Hepatocyte (in vitro differentiated cells): ENCODE data around the gene SKAP1. TPM values are rescaled to one million over a fixed set of nuclear protein-coding genes. Genes with fewer than 3 reads are reported as not detected.
A peak's percentile ranks its signal among the peaks of the same experiment; 100 is the strongest.

Experiments
- DNase-seq: peaks from one replicate; pipeline ENCODE4 v3.0.0-alpha.2; 2016; ENCODE audit warnings: low spot score
- H2AFZ ChIP-seq: fragments of 200-600 bp; sonication (generic); 2 replicates; pipeline ENCODE4 v1.6.0; 2016; ENCODE audit warnings: antibody characterized with exemption, mild to moderate bottlenecking
- H3K27ac ChIP-seq: fragments of 200-600 bp; sonication (generic); 2 replicates; pipeline ENCODE4 v1.5.1; 2016; ENCODE audit warnings: mild to moderate bottlenecking
- H3K27me3 ChIP-seq: fragments of 200-600 bp; sonication (generic); 2 replicates; pipeline ENCODE4 v1.6.1; 2016
- H3K36me3 ChIP-seq: fragments of 200-600 bp; sonication (generic); replicated peaks from 2 replicates; pipeline ENCODE4 v1.5.1; 2016; ENCODE audit warnings: low read depth; ENCODE audit not compliant: insufficient read depth
- H3K4me1 ChIP-seq: fragments of 200-600 bp; sonication (generic); 2 replicates; pipeline ENCODE4 v1.5.1; 2016; ENCODE audit warnings: mild to moderate bottlenecking, moderate library complexity; ENCODE audit not compliant: insufficient read depth
- H3K4me2 ChIP-seq: fragments of 200-600 bp; sonication (generic); 2 replicates; pipeline ENCODE4 v1.6.0; 2016
- H3K4me3 ChIP-seq: fragments of 200-600 bp; sonication (generic); 2 replicates; pipeline ENCODE4 v1.5.1; 2016; ENCODE audit warnings: mild to moderate bottlenecking
- H3K79me2 ChIP-seq: fragments of 200-600 bp; sonication (generic); 2 replicates; pipeline ENCODE4 v1.6.0; 2017; ENCODE audit warnings: mild to moderate bottlenecking
- H3K9me2 ChIP-seq: fragments of 200-600 bp; sonication (generic); replicated peaks from 2 replicates; pipeline ENCODE4 v1.6.0; 2017; ENCODE audit warnings: mild to moderate bottlenecking; ENCODE audit not compliant: insufficient read depth
- H3K9me3 ChIP-seq: fragments of 200-600 bp; sonication (generic); 2 replicates; pipeline ENCODE4 v1.5.1; 2016; ENCODE audit warnings: low read depth, mild to moderate bottlenecking
- H4K20me1 ChIP-seq: fragments of 200-600 bp; sonication (generic); 2 replicates; pipeline ENCODE4 v1.6.0; 2016; ENCODE audit warnings: mild to moderate bottlenecking; ENCODE audit not compliant: insufficient read depth, poor library complexity, severe bottlenecking
- EZH2 ChIP-seq: fragments of 200-600 bp; sonication (generic); IDR thresholded peaks from 2 replicates; pipeline ENCODE4 v1.6.1; 2016; ENCODE audit warnings: antibody characterized with exemption, mild to moderate bottlenecking, borderline replicate concordance
- EZH2phosphoT487 ChIP-seq: fragments of 200-600 bp; sonication (generic); IDR thresholded peaks from one replicate; pipeline ENCODE4 v1.6.1; 2018; ENCODE audit warnings: antibody characterized with exemption, mild to moderate bottlenecking, low read depth, moderate library complexity; ENCODE audit not compliant: unreplicated experiment, severe bottlenecking
- WGBS: methylation state at CpG from one replicate; pipeline ENCODE4 v1.1.6; 2016; ENCODE audit warnings: low lambda C conversion rate; ENCODE audit errors: missing lambda C conversion rate; 5-methylcytosine and 5-hydroxymethylcytosine counted together
- polyA plus RNA-seq: library from polyadenylated mRNA; unstranded; fragments of >200 nt; fragmentation: Nextera tagmentation; extraction: Ambion mirVana; gene quantifications from 2 replicates; pipeline ENCODE4 v1.2.1, GENCODE V29; 2016
- total RNA-seq: library from RNA; depleted of rRNA; stranded (reverse); fragments of >200 nt; gene quantifications from 2 replicates; pipeline ENCODE4 v1.2.3, GENCODE V29; 2014
- TF ChIP-seq, protein P1 (sequence below): fragments of 200-600 bp; sonication (generic); IDR thresholded peaks from 2 replicates; pipeline ENCODE4 v1.5.1; 2016; ENCODE audit warnings: antibody characterized with exemption, mild to moderate bottlenecking; ENCODE audit not compliant: poor library complexity

SKAP1 gene
- total and polyA plus RNA-seq, 2 experiments from 2014 or later, result 1.4 to 3.0 TPM

- H3K27me3 ChIP-seq, result peaks cover 3% of the 10 kb centered on the region
- H3K9me2 ChIP-seq, result no peaks in the 10 kb centered on the region
- peak overlapping the region; percentile 88 for H3K27ac ChIP-seq
- peak overlapping the region; percentile 2 for H2AFZ ChIP-seq
- H3K9me3 ChIP-seq, result no peaks in the 10 kb centered on the region
- WGBS, result 85% methylated on average over 1 of the region's 1 CpG
- H3K79me2 ChIP-seq, result no peaks in the 10 kb centered on the region
- H3K4me3 ChIP-seq, result no peak overlapping the region
- no peaks in the 10 kb centered on the region for H3K36me3 ChIP-seq
- no peaks in the 10 kb centered on the region for H4K20me1 ChIP-seq
- peaks cover 14% of the 10 kb centered on the region for H3K4me1 ChIP-seq
- DNase-seq, result no peak
- no peak for TF ChIP-seq EZH2phosphoT487
- no peak for TF ChIP-seq EZH2
- TF ChIP-seq, protein P1, sequence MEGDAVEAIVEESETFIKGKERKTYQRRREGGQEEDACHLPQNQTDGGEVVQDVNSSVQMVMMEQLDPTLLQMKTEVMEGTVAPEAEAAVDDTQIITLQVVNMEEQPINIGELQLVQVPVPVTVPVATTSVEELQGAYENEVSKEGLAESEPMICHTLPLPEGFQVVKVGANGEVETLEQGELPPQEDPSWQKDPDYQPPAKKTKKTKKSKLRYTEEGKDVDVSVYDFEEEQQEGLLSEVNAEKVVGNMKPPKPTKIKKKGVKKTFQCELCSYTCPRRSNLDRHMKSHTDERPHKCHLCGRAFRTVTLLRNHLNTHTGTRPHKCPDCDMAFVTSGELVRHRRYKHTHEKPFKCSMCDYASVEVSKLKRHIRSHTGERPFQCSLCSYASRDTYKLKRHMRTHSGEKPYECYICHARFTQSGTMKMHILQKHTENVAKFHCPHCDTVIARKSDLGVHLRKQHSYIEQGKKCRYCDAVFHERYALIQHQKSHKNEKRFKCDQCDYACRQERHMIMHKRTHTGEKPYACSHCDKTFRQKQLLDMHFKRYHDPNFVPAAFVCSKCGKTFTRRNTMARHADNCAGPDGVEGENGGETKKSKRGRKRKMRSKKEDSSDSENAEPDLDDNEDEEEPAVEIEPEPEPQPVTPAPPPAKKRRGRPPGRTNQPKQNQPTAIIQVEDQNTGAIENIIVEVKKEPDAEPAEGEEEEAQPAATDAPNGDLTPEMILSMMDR, result peak; percentile 20
- peak overlapping the region; percentile 68 for H3K4me2 ChIP-seq
Measured at GRCh38 chr17:48163809-48164208, 266.2 kb downstream of the SKAP1 start.

DNA sequence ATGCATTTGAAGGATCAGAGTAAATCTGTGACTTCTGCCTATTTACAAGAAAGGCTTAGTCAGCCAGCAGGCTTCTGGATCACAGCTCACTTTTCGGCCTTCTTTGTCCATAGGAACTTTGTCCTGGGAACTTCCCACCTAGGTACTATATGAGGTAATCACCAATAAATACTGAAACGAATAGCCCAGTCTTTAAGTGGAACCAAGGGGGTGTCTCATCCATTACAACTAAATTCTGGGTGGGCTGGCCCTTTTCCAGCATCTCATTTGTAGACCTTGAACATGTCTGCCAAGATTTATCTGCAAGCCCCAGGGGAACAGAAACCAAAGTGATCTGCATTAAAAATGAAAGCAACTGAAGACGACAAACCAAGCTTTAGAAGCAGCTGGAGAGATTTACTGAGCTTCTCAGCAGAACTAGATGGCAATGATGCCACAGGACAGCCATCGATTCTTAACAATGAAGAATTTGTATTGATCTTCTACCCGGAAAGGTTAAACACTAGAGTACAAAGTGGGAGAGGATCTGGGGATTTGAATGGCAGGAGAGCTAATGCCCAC is 267.0 kb downstream of the SKAP1 start:
- no peak for TF ChIP-seq EZH2phosphoT487
- no peak for TF ChIP-seq EZH2
- TF ChIP-seq, protein P1, result no peak
- Histone ChIP-seq H3K36me3 (no peaks in the 10 kb centered on the region), H3K27me3 (no peaks in the 10 kb centered on the region), H3K4me3 (no peak overlapping the region), H3K9me3 (no peaks in the 10 kb centered on the region), H3K4me2 (peak overlapping the region; percentile 68), H3K27ac (peak overlapping the region; percentile 88), H2AFZ (peak overlapping the region; percentile 2), H3K9me2 (no peaks in the 10 kb centered on the region), H4K20me1 (no peaks in the 10 kb centered on the region), H3K4me1 (peaks cover 14% of the 10 kb centered on the region), H3K79me2 (no peaks in the 10 kb centered on the region)
- DNase-seq, result peak; percentile 74
- 33% methylated on average over 5 of the region's 5 CpGs for WGBS

- peak overlapping the region; percentile 88 for H3K27ac ChIP-seq
- no peak for DNase-seq
- 61% methylated on average over 5 of the region's 5 CpGs for WGBS
- H2AFZ ChIP-seq, result peak overlapping the region; percentile 2
- no peaks in the 10 kb centered on the region for H3K79me2 ChIP-seq
- no peaks in the 10 kb centered on the region for H3K9me3 ChIP-seq
- TF ChIP-seq, protein P1, result no peak
- TF ChIP-seq EZH2phosphoT487 (no peak), EZH2 (no peak)
- peaks cover 14% of the 10 kb centered on the region for H3K4me1 ChIP-seq
- H3K4me3 ChIP-seq, result no peak overlapping the region
- no peaks in the 10 kb centered on the region for H3K36me3 ChIP-seq
- no peaks in the 10 kb centered on the region for H4K20me1 ChIP-seq
- no peaks in the 10 kb centered on the region for H3K9me2 ChIP-seq
- H3K4me2 ChIP-seq, result peak overlapping the region; percentile 68
- H3K27me3 ChIP-seq, result no peaks in the 10 kb centered on the region
Measured at GRCh38 chr17:48162306-48162934, 267.6 kb downstream of the SKAP1 start.
